C4-2B (cell line): ENCODE data around the gene ADARB2.

Experiments used
- ZFX ChIP-seq: fragments of 450-650 bp; IDR thresholded peaks from 2 replicates; pipeline ENCODE4 v1.6.1; 2017
- TF ChIP-seq, protein P1 (sequence below): fragments of 450-650 bp; conservative IDR thresholded peaks from 2 replicates; pipeline ENCODE4 v1.5.1; 2017; ENCODE audit warnings: mild to moderate bottlenecking

DNA sequence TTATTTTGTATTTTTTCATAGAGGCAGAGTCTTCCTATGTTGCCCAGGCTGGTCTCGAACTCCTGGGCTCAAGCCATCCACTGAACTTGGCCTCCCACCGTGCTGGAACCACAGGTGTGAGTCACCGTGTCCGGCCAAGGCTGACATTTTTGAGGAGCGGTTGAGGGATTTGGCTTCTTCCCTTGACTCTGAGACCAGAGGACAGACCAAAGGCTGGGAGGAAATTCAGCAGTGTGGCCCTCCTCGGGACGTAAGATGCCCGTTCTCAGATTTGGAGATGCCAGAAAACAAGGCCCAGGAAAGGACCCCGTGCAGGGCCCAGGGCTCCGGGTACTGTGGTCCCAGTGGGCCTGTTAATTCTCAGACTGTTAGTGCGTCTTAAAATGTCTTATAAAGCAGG, 535.0 kb downstream of the ADARB2 start:
- TF ChIP-seq, protein P1, sequence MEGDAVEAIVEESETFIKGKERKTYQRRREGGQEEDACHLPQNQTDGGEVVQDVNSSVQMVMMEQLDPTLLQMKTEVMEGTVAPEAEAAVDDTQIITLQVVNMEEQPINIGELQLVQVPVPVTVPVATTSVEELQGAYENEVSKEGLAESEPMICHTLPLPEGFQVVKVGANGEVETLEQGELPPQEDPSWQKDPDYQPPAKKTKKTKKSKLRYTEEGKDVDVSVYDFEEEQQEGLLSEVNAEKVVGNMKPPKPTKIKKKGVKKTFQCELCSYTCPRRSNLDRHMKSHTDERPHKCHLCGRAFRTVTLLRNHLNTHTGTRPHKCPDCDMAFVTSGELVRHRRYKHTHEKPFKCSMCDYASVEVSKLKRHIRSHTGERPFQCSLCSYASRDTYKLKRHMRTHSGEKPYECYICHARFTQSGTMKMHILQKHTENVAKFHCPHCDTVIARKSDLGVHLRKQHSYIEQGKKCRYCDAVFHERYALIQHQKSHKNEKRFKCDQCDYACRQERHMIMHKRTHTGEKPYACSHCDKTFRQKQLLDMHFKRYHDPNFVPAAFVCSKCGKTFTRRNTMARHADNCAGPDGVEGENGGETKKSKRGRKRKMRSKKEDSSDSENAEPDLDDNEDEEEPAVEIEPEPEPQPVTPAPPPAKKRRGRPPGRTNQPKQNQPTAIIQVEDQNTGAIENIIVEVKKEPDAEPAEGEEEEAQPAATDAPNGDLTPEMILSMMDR: no peak
- no peak for TF ChIP-seq ZFX
